Neural progenitor cell (in vitro differentiated cells): ENCODE measurements around the gene VSTM4. TPM values are rescaled to one million over a fixed set of nuclear protein-coding genes. Genes with fewer than 3 reads are reported as not detected.

Experiments
- DNase-seq: peaks from one replicate; pipeline ENCODE4 v3.0.0-alpha.2; 2016; ENCODE audit warnings: low spot score
- H2AFZ ChIP-seq: fragments of 200-600 bp; sonication (generic); replicated peaks from 2 replicates; pipeline ENCODE4 v1.6.1; 2016; ENCODE audit warnings: antibody characterized with exemption
- H3F3A ChIP-seq: fragments of 200-600 bp; sonication (generic); 2 replicates; pipeline ENCODE4 v1.6.1; 2016; ENCODE audit warnings: antibody characterized with exemption, low read depth
- H3K27ac ChIP-seq: fragments of 200-600 bp; sonication (generic); 2 replicates; pipeline ENCODE4 v1.5.1; 2016; ENCODE audit warnings: mild to moderate bottlenecking
- H3K27me3 ChIP-seq: fragments of 200-600 bp; sonication (generic); 2 replicates; pipeline ENCODE4 v1.6.1; 2016; ENCODE audit warnings: mild to moderate bottlenecking, moderate library complexity
- H3K36me3 ChIP-seq: fragments of 200-600 bp; sonication (generic); 2 replicates; pipeline ENCODE4 v1.5.1; 2016
- H3K4me1 ChIP-seq: fragments of 200-600 bp; sonication (generic); 2 replicates; pipeline ENCODE4 v1.6.1; 2016; ENCODE audit warnings: mixed run types
- H3K4me2 ChIP-seq: fragments of 200-600 bp; sonication (generic); 2 replicates; pipeline ENCODE4 v1.6.1; 2016
- H3K4me3 ChIP-seq: fragments of 200-600 bp; sonication (generic); 2 replicates; pipeline ENCODE4 v1.5.1; 2016
- H3K79me2 ChIP-seq: fragments of 200-600 bp; sonication (generic); 2 replicates; pipeline ENCODE4 v1.6.1; 2016; ENCODE audit warnings: low read depth
- H3K9ac ChIP-seq: fragments of 200-600 bp; sonication (generic); 2 replicates; pipeline ENCODE4 v1.6.1; 2016
- H3K9me3 ChIP-seq: fragments of 200-600 bp; sonication (generic); 2 replicates; pipeline ENCODE4 v1.5.1; 2016; ENCODE audit warnings: low read depth
- H4K20me1 ChIP-seq: fragments of 200-600 bp; sonication (generic); 2 replicates; pipeline ENCODE4 v1.6.1; 2016; ENCODE audit warnings: low read depth
- H3K27ac Mint-ChIP-seq: 3 replicates; pipeline ENCODE4 v1.8.0; 2021; ENCODE audit warnings: mixed read lengths
- H3K27me3 Mint-ChIP-seq: 2 replicates; pipeline ENCODE4 v1.8.0; 2022; ENCODE audit warnings: low read depth, mild to moderate bottlenecking, inconsistent platforms, moderate library complexity, mixed read lengths; ENCODE audit not compliant: insufficient read depth
- H3K36me3 Mint-ChIP-seq: 3 replicates; pipeline ENCODE4 v1.8.0; 2021; ENCODE audit warnings: mixed read lengths
- H3K4me1 Mint-ChIP-seq: 3 replicates; pipeline ENCODE4 v1.8.0; 2021; ENCODE audit warnings: mixed read lengths
- H3K4me3 Mint-ChIP-seq: 3 replicates; pipeline ENCODE4 v1.8.0; 2021; ENCODE audit warnings: mild to moderate bottlenecking, moderate library complexity, mixed read lengths
- H3K9me3 Mint-ChIP-seq: 3 replicates; pipeline ENCODE4 v1.8.0; 2020; ENCODE audit warnings: mixed read lengths
- CTCF ChIP-seq: fragments of 200-600 bp; sonication (generic); IDR thresholded peaks from 2 replicates; pipeline ENCODE4 v1.5.1; 2017; ENCODE audit warnings: antibody characterized with exemption, mild to moderate bottlenecking
- EZH2 ChIP-seq: fragments of 200-600 bp; sonication (generic); IDR thresholded peaks from 2 replicates; pipeline ENCODE4 v1.6.1; 2017; ENCODE audit warnings: antibody characterized with exemption, mild to moderate bottlenecking, moderate library complexity
- EZH2phosphoT487 ChIP-seq: fragments of 200-600 bp; sonication (generic); IDR thresholded peaks from 2 replicates; pipeline ENCODE4 v1.6.1; 2017; ENCODE audit warnings: antibody characterized with exemption
- total RNA-seq: library from RNA; depleted of rRNA; stranded (reverse); fragments of >200 nt; gene quantifications from 2 replicates; pipeline ENCODE4 v1.2.3, GENCODE V29; 2015; ENCODE audit warnings: low replicate concordance

Gene VSTM4
- total RNA-seq, 1 donor from 2014 or later = 0.92 TPM

GRCh38 chr10:49104323-49104722, 11.0 kb downstream of the VSTM4 start:
- Histone ChIP-seq H3K4me2 (no peak overlapping the region), H3K4me3 (no peak overlapping the region), H3K27ac (no peak overlapping the region), H2AFZ (no peak overlapping the region), H3F3A (no peaks in the 10 kb centered on the region), H3K36me3 (no peaks in the 10 kb centered on the region), H3K27me3 (no peaks in the 10 kb centered on the region), H3K9me3 (no peaks in the 10 kb centered on the region), H3K79me2 (no peaks in the 10 kb centered on the region), H3K4me1 (no peaks in the 10 kb centered on the region), H4K20me1 (no peaks in the 10 kb centered on the region), H3K9ac (no peak overlapping the region)
- no peak for DNase-seq
- Mint-ChIP-seq H3K4me3 (no peak overlapping the region), H3K27me3 (peaks cover 2% of the 10 kb centered on the region), H3K36me3 (peaks cover under 1% of the 10 kb centered on the region), H3K9me3 (no peaks in the 10 kb centered on the region), H3K4me1 (peaks cover 3% of the 10 kb centered on the region), H3K27ac (no peak overlapping the region)
- TF ChIP-seq EZH2 (no peak), CTCF (no peak), EZH2phosphoT487 (no peak)

- Histone ChIP-seq H3K4me2 (no peak overlapping the region), H3K27me3 (no peaks in the 10 kb centered on the region), H3K4me3 (no peak overlapping the region), H3K36me3 (no peaks in the 10 kb centered on the region), H3K79me2 (no peaks in the 10 kb centered on the region), H3F3A (no peaks in the 10 kb centered on the region), H3K9ac (no peak overlapping the region), H3K9me3 (no peaks in the 10 kb centered on the region), H4K20me1 (no peaks in the 10 kb centered on the region), H2AFZ (no peak overlapping the region), H3K27ac (no peak overlapping the region), H3K4me1 (peaks cover 3% of the 10 kb centered on the region)
- Mint-ChIP-seq H3K4me1 (peaks cover 6% of the 10 kb centered on the region), H3K27ac (no peak overlapping the region), H3K4me3 (no peak overlapping the region), H3K27me3 (peaks cover 2% of the 10 kb centered on the region), H3K36me3 (no peaks in the 10 kb centered on the region), H3K9me3 (no peaks in the 10 kb centered on the region)
- no peak for TF ChIP-seq CTCF
- no peak for TF ChIP-seq EZH2phosphoT487
- no peak for TF ChIP-seq EZH2
- DNase-seq = no peak
These were observed 11.6 kb downstream of the VSTM4 start for GRCh38 chr10:49103761-49104160.

GRCh38 chr10:49099046-49099445, 16.3 kb downstream of the VSTM4 start:
- Mint-ChIP-seq H3K9me3 (no peaks in the 10 kb centered on the region), H3K36me3 (no peaks in the 10 kb centered on the region), H3K27me3 (peaks cover 9% of the 10 kb centered on the region), H3K27ac (no peak overlapping the region), H3K4me3 (no peak overlapping the region), H3K4me1 (peaks cover 35% of the 10 kb centered on the region)
- Histone ChIP-seq H3K27ac (no peak overlapping the region), H3K27me3 (no peaks in the 10 kb centered on the region), H3K9me3 (no peaks in the 10 kb centered on the region), H2AFZ (no peak overlapping the region), H3K4me2 (no peak overlapping the region), H4K20me1 (no peaks in the 10 kb centered on the region), H3K36me3 (no peaks in the 10 kb centered on the region), H3K4me3 (no peak overlapping the region), H3K9ac (no peak overlapping the region), H3F3A (no peaks in the 10 kb centered on the region), H3K4me1 (peaks cover 5% of the 10 kb centered on the region), H3K79me2 (no peaks in the 10 kb centered on the region)
- DNase-seq = no peak
- TF ChIP-seq EZH2phosphoT487 = no peak
- TF ChIP-seq EZH2 = no peak
- TF ChIP-seq CTCF = no peak
